HT1080 (cell line): ENCODE results near the gene LIPH. TPM values are rescaled to one million over a fixed set of nuclear protein-coding genes. Genes with fewer than 3 reads are reported as not detected.
"Not testable (repeated sequence)": the region's sequence is repeated elsewhere in the genome, so short reads cannot be mapped to it uniquely, and the experiment has no call there.

Source experiments
- DNase-seq: peaks from one replicate; pipeline ENCODE4 v3.0.0-alpha.2; 2015; ENCODE audit warnings: low read depth
- total RNA-seq: library from RNA; depleted of rRNA; stranded (reverse); fragments of >200 nt; shearing (Covaris generic); gene quantifications from 2 replicates; pipeline ENCODE4 v1.2.3, GENCODE V29; 2014; rRNA removed

LIPH gene
- total RNA-seq, 1 experiment from 2014 or later = 0.63 TPM

GRCh38 chr3:185490241-185490640 is 62.1 kb downstream of the LIPH start:
- no peak for DNase-seq

- no peak for DNase-seq
Measured at GRCh38 chr3:185489462-185489861, 62.9 kb downstream of the LIPH start.

- DNase-seq = no peak
Measured at GRCh38 chr3:185488465-185488864, 63.9 kb downstream of the LIPH start.

- no peak for DNase-seq
Measured at GRCh38 chr3:185486394-185486793, 66.0 kb downstream of the LIPH start.

- DNase-seq = no peak
Measured at GRCh38 chr3:185484296-185484695, 68.1 kb downstream of the LIPH start.

GRCh38 chr3:185479373-185479945 is 72.9 kb downstream of the LIPH start:
- no peak for DNase-seq

GRCh38 chr3:185477316-185477715 is 75.1 kb downstream of the LIPH start:
- no peak for DNase-seq

GRCh38 chr3:185474922-185475321 is 77.5 kb downstream of the LIPH start:
- not testable (repeated sequence) for DNase-seq

GRCh38 chr3:185473290-185473815 is 79.0 kb downstream of the LIPH start:
- DNase-seq = peak; percentile 92

- DNase-seq = no peak
Measured at GRCh38 chr3:185470323-185470722, 82.1 kb downstream of the LIPH start.

- DNase-seq = no peak
Measured at GRCh38 chr3:185469542-185469941, 82.8 kb downstream of the LIPH start.

GRCh38 chr3:185466123-185466522 is 86.3 kb downstream of the LIPH start:
- not testable (repeated sequence) for DNase-seq

- DNase-seq = no peak
Measured at GRCh38 chr3:185465471-185465870, 86.9 kb downstream of the LIPH start.

GRCh38 chr3:185460719-185461350 is 91.6 kb downstream of the LIPH start:
- peak; percentile 37 for DNase-seq

- no peak for DNase-seq
Measured at GRCh38 chr3:185460309-185460708, 92.1 kb downstream of the LIPH start.

- no peak for DNase-seq
Measured at GRCh38 chr3:185457376-185457775, 95.0 kb downstream of the LIPH start.

Other genes starting within 250 kb of the LIPH start
- gene MAP3K13, start 189.5 kb downstream of the LIPH start, total RNA-seq = 17.6 and 25.6 TPM in 2 replicates
- 20.0 and 23.9 TPM in 2 replicates for gene TMEM41A, start 53.6 kb downstream of the LIPH start, total RNA-seq
- 21.6 and 35.4 TPM in 2 replicates for gene SENP2, start 33.7 kb upstream of the LIPH start, total RNA-seq